Measurements from ENCODE around the gene PLEKHO2.
"Not testable (repeated sequence)": the region's sequence is repeated elsewhere in the genome, so short reads cannot be mapped to it uniquely, and the experiment has no call there.

PLEKHO2 gene

DNA sequence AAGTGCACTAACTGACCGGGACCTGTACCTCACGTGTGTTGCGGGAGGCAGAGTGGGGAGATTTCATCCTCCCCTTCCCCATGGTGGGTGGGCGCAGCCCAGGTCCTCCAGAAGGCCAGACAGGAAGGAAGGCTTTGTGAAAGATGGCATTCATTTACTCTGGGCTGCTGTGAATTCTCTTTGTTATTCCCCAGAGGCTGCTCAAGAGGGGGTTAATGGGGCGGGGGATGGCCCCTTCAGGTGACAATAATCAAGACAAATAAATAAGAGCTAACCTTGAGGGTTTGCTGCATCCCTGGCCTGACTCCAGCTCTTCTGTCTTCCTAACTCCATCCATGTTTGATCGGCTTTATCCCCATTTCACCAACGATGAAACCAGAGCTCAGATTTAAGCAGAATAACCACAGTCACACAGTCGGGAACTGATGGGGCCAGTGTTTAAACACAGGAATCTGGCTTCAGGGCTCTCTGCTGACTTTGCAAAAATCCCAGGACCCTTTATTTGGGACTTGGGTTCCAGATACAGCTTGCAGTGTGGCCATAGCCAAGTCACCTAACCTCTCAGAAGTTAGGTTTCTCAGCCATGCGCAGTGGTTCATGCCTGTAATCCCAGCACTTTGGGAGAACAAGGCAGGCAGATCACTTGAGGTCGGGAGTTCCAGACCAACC lies 32.8 kb upstream of the PLEKHO2 start:
- peak overlapping the region; percentile 1 for H3K9ac ChIP-seq (ENCODE audit: low read depth, low read length)
- no peaks in the 10 kb centered on the region for H3K9me3 ChIP-seq (ENCODE audit: control insufficient read depth, insufficient read depth, low read length)
- no peaks in the 10 kb centered on the region for H3K27me3 ChIP-seq (ENCODE audit: control insufficient read depth, insufficient read depth, low read length)
- H3K36me3 ChIP-seq (ENCODE audit: control insufficient read depth, insufficient read depth, low read length): no peaks in the 10 kb centered on the region
- peak overlapping the region; percentile 31 for H3K4me3 ChIP-seq (ENCODE audit: low read depth, low read length)
- peaks cover 49% of the 10 kb centered on the region for H3K4me1 ChIP-seq (ENCODE audit: control insufficient read depth, insufficient read depth, low read length)

DNA sequence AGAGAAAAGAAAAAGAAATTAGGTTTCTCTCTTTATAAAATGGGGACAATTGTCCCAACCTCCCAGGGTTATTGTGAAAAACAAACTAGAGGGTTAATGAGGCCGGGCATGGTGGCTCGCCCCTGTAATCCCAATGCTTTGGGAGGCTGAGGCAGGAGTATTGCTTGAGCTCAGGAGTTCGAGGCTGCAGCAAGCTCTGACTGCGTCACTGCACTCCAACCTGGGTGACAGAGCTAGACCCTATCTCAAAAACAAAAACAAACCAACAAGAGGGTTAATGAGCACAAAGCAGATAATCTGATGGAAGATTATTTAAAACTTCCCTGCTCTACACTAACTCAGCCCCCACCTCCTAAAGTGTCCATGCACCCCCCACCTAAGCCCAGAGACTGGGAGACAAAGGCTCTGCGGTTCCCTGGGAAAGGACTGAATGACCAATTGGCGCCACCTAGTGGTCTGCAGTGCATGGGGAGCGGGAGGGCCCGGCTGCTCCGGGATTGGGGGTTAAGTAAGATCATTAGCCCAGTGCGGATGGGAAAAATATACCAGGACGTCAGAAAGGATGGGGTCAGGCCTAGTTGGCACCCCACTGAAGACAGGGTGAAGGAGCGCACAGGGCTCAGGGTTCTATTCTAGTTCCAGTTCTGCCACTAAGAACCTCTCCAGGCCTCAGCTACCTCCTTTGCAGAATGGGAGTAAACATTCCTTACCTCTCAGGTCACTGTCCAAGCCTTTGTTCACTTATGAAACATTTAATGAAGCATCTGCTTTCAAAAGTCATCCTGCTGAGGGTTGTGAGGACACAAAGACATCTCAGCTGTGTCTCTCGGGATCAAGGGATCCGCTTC lies 31.8 kb upstream of the PLEKHO2 start:
- Histone ChIP-seq H3K9ac (ENCODE audit: low read depth, low read length) (peak overlapping the region; percentile 58), H3K27me3 (ENCODE audit: control insufficient read depth, insufficient read depth, low read length) (no peaks in the 10 kb centered on the region), H3K4me3 (ENCODE audit: low read depth, low read length) (peak overlapping the region; percentile 45), H3K9me3 (ENCODE audit: control insufficient read depth, insufficient read depth, low read length) (no peaks in the 10 kb centered on the region), H3K4me1 (ENCODE audit: control insufficient read depth, insufficient read depth, low read length) (peaks cover 49% of the 10 kb centered on the region), H3K36me3 (ENCODE audit: control insufficient read depth, insufficient read depth, low read length) (no peaks in the 10 kb centered on the region)

DNA sequence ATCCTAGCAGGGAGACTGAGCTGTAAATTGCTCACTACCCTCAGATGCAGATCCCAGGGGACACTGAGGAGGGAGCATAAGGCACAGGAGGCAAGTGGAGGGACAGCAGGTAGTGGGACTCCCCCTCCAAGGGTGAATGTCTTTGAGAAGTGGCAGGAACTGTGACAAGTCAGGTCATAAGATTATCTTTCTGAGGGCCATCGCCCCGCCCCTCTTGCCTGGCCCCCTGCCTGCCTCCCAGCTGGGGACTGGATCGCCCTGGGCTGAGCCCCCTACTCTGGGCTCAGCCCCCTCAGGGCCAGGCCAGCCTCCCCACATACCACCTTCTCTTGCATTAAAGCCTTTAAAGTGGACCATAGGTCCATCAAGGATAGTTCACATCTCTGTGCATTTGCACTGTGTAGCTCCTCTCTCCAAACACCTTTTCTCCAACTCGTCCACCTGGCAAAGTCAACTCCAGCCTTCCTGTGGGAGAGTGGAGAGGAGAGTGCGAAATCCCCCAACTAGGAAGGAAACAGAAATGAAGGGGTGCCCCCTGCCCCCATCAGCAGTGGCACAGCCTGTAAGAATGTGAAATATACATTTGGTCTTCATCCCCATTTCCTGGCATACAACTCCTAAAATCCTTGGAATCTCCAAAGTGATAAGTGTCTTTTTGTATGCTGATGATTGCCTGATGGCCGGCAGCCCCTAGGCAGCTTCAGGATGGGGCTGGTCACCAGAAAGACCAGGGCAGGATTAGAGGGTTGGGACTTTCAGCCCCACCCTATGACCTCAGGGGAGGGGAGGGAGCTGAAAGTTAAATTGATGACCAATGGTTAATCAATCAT lies 31.0 kb upstream of the PLEKHO2 start:
- H3K4me1 ChIP-seq (ENCODE audit: control insufficient read depth, insufficient read depth, low read length): peaks cover 49% of the 10 kb centered on the region
- H3K9me3 ChIP-seq (ENCODE audit: control insufficient read depth, insufficient read depth, low read length): no peaks in the 10 kb centered on the region
- H3K27me3 ChIP-seq (ENCODE audit: control insufficient read depth, insufficient read depth, low read length): no peaks in the 10 kb centered on the region
- H3K4me3 ChIP-seq (ENCODE audit: low read depth, low read length): peak overlapping the region; percentile 45
- peak overlapping the region; percentile 58 for H3K9ac ChIP-seq (ENCODE audit: low read depth, low read length)
- peaks cover 4% of the 10 kb centered on the region for H3K36me3 ChIP-seq (ENCODE audit: control insufficient read depth, insufficient read depth, low read length)

DNA sequence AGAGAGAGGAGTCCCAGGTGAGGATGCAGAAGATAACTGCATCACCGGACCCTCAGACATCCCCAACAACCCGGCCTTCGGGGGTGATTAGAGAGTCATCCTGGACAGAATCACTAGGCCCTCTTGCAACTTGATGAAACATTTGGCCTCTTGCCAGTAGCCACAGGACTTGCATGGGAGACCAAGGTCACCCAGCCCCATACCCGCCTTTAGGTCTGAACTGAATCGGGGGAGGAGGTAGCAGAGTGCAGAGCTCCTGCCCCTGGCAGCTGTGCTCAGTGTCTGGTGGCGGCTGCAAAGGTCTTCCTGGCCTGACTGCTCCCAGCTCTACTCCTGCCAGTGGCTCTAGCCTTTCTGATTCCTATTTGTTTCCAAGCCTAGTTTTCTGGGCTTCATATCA lies 28.6 kb upstream of the PLEKHO2 start:
- Histone ChIP-seq H3K9me3 (ENCODE audit: control insufficient read depth, insufficient read depth, low read length) (no peaks in the 10 kb centered on the region), H3K4me3 (ENCODE audit: low read depth, low read length) (no peak overlapping the region), H3K27me3 (ENCODE audit: control insufficient read depth, insufficient read depth, low read length) (no peaks in the 10 kb centered on the region), H3K36me3 (ENCODE audit: control insufficient read depth, insufficient read depth, low read length) (peaks cover 20% of the 10 kb centered on the region), H3K4me1 (ENCODE audit: control insufficient read depth, insufficient read depth, low read length) (peaks cover 37% of the 10 kb centered on the region), H3K9ac (ENCODE audit: low read depth, low read length) (no peak overlapping the region)

DNA sequence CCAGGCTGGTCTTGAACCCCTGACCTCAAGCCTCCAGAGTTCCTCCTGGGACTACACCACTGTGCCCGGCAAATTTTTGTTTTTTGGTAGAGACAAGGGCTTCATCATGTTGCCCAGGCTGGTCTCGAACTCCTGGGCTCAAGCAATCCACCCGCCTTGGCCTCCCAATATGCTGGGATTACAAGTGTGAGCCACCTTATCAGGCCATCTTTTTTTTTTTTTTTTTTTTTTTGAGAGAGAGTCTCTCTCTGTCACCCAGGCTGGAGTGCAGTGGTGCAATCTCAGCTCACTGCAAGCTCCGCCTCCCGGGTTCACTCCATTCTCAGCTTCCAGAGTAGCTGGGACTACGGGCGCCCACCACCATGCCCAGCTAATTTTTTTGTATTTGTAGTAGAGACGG lies 27.4 kb upstream of the PLEKHO2 start:
- peaks cover 31% of the 10 kb centered on the region for H3K4me1 ChIP-seq (ENCODE audit: control insufficient read depth, insufficient read depth, low read length)

DNA sequence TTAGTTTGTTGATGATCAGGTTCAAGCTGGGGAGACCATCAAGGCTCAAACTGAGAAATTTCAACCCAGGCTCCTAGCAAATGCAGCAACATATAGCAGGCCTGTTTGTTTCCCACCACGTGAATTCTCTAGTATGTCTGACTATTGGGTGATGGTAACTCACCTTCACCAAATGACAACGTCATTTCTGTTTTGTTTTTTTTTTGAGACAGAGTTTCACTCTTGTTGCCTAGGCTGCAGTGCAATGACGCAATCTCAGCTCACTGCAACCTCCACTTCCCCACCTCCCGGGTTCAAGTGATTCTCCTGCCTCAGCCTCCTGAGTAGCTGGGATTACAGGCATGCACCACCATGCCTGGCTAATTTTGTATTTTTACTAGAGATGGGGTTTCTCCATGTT lies 26.8 kb upstream of the PLEKHO2 start:
- H3K4me3 ChIP-seq (ENCODE audit: low read depth, low read length); H3K27me3 ChIP-seq (ENCODE audit: control insufficient read depth, insufficient read depth, low read length); H3K9me3 ChIP-seq (ENCODE audit: control insufficient read depth, insufficient read depth, low read length); H3K9ac ChIP-seq (ENCODE audit: low read depth, low read length): not testable (repeated sequence)
- peaks cover 26% of the 10 kb centered on the region for H3K4me1 ChIP-seq (ENCODE audit: control insufficient read depth, insufficient read depth, low read length)
- H3K36me3 ChIP-seq (ENCODE audit: control insufficient read depth, insufficient read depth, low read length): peaks cover 38% of the 10 kb centered on the region

More for the DNA sequence above, 27.4 kb upstream of the PLEKHO2 start:
- not testable (repeated sequence) for H3K9me3 ChIP-seq (ENCODE audit: control insufficient read depth, insufficient read depth, low read length); H3K27me3 ChIP-seq (ENCODE audit: control insufficient read depth, insufficient read depth, low read length); H3K4me3 ChIP-seq (ENCODE audit: low read depth, low read length); H3K9ac ChIP-seq (ENCODE audit: low read depth, low read length)
- H3K36me3 ChIP-seq (ENCODE audit: control insufficient read depth, insufficient read depth, low read length): peaks cover 31% of the 10 kb centered on the region

DNA sequence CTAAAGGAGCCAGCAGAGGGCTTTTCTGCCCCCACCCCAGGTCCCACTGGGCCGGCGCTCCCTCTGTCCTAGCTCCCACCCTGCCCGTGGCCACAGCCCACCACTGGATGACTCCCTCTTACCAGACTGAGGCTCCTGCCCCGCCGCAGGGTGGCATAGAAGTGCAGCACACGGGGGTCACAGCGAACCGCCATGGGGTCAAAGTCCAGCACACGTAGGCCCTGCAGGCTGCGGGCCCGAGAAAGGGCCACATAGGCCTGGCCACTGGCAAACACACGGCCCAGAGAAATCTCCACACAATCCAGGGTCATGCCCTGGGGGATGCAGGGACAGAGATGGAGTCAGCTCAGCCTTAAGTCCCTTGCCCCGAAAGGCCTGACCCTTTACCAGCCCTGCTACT lies 25.3 kb upstream of the PLEKHO2 start:
- Histone ChIP-seq H3K4me1 (ENCODE audit: control insufficient read depth, insufficient read depth, low read length) (peaks cover 12% of the 10 kb centered on the region), H3K27me3 (ENCODE audit: control insufficient read depth, insufficient read depth, low read length) (no peaks in the 10 kb centered on the region), H3K9ac (ENCODE audit: low read depth, low read length) (no peak overlapping the region), H3K36me3 (ENCODE audit: control insufficient read depth, insufficient read depth, low read length) (peaks cover 51% of the 10 kb centered on the region), H3K4me3 (ENCODE audit: low read depth, low read length) (no peak overlapping the region), H3K9me3 (ENCODE audit: control insufficient read depth, insufficient read depth, low read length) (no peaks in the 10 kb centered on the region)

DNA sequence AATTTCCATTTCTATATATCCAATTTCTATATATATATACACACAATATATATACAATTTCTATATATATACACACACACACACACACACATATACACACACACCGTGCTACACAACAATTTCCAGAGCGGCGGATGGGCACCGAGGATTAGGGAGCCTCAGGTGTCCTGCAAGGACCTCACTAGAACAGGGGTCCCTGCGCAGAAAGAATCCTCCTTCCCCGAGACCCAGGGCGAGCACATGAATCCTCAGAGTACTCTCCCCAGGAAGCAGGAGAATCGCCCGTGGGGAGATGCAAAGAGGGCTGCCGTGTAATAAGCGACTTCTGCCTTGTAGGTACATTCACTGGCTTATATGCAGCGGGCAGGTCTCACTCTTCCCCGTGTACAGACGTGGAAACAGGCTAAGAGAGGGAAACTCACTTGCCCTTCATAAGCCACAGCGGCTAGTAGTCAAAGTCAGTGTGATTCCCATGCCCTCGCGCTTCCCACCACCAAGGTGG lies 16.7 kb upstream of the PLEKHO2 start:
- Histone ChIP-seq H3K36me3 (ENCODE audit: control insufficient read depth, insufficient read depth, low read length) (peaks cover 34% of the 10 kb centered on the region), H3K4me1 (ENCODE audit: control insufficient read depth, insufficient read depth, low read length) (peaks cover 3% of the 10 kb centered on the region), H3K9ac (ENCODE audit: low read depth, low read length) (peak overlapping the region; percentile 88), H3K27me3 (ENCODE audit: control insufficient read depth, insufficient read depth, low read length) (no peaks in the 10 kb centered on the region), H3K4me3 (ENCODE audit: low read depth, low read length) (peak overlapping the region; percentile 99), H3K9me3 (ENCODE audit: control insufficient read depth, insufficient read depth, low read length) (no peaks in the 10 kb centered on the region)

DNA sequence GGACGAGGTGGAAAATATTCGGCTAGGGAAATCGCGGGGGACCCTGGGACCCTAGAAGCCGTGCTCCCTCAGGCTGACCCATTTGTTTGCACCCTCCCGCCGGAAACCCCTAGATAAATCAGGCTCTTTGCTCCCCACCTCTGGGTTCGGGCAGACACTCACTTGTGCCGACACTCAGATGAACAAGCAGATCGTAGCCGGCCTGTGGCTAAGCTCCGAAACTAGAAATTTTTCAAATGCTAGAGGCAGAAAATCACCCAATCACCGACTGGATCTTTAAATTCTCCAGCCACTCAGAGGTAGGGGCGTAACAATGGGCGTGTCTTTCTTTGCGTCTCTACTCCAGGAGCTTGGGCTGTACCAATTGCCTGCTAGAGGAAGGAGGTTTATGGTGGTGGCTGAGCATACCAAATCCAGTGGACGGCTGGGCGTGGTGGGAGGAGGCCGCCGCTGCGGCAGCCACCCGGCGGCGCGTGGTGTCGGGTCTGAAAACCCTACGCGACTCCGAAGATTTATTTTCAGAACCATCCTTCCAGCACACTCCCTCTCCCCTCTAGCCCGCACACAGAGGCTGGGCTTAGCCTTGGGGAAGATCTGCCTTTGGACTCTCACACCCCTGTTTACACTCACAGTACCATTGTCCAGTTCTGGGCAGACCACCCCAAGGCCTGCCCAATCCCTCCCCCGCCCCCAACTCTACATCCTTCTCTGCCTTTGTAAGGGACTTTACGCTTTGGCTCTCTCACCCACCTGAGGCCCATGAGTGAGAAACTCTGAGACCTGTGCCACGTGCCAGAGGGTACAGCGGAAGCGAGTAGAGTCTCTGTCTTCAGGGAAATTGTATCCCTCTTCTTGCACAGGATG lies 16.1 kb upstream of the PLEKHO2 start, which contains the start of gene PIF1:
Gene PIF1 (minus strand): TSS at position 217 of the 864 bp plus-strand sequence. CDS start 1,312 bp downstream, outside the sequence.
- peak within 1 kb of the TSS; percentile 88 for H3K9ac ChIP-seq (ENCODE audit: low read depth, low read length)
- H3K36me3 ChIP-seq (ENCODE audit: control insufficient read depth, insufficient read depth, low read length): peaks cover 29% of the 10 kb centered on the region
- H3K4me3 ChIP-seq (ENCODE audit: low read depth, low read length): peak within 1 kb of the TSS; percentile 99
- no peaks in the 10 kb centered on the region for H3K9me3 ChIP-seq (ENCODE audit: control insufficient read depth, insufficient read depth, low read length)
- peaks cover 3% of the 10 kb centered on the region for H3K4me1 ChIP-seq (ENCODE audit: control insufficient read depth, insufficient read depth, low read length)
- no peaks in the 10 kb centered on the region for H3K27me3 ChIP-seq (ENCODE audit: control insufficient read depth, insufficient read depth, low read length)

DNA sequence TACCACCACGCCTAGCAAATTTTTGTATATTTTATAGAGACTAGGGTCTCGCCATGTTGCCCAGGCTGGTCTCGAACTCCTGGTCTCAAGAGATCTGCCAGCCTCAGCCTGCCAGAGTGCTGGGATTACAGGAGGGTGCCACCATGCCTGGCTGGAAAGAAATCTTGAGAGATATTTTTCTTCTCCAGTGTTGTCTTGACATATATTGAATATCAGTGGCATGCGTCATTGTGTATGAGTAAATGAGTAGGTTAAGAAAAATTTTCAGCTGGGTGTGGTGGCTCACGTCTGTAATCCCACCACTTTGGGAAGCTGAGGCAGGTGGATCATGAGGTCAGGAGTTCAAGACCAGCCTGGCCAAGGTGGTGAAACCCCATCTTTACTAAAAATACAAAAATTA lies 12.7 kb upstream of the PLEKHO2 start:
- H3K9ac ChIP-seq (ENCODE audit: low read depth, low read length): no peak overlapping the region

DNA sequence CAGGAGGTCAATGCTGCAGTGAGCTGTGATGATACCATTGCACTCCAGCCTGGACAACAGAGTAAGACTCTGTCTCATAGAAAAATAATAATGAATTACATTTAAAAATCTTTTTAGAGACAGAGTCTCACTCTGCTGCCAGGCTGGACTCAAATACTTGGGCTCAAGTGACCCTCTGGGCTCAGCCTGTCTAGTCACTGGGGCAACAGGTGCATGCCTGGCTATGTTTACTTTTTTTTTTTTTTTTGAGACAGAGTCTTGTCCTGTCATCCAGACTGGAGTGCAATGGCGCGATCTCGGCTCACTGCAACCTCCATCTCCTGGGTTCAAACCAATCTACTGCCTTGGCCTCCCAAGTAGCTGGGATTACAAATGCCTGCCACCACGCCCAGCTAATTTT lies 8.0 kb upstream of the PLEKHO2 start:
- Histone ChIP-seq H3K9ac (ENCODE audit: low read depth, low read length) (no peak overlapping the region), H3K4me3 (ENCODE audit: low read depth, low read length) (no peak overlapping the region), H3K4me1 (ENCODE audit: control insufficient read depth, insufficient read depth, low read length) (peaks cover 4% of the 10 kb centered on the region), H3K9me3 (ENCODE audit: control insufficient read depth, insufficient read depth, low read length) (no peaks in the 10 kb centered on the region), H3K36me3 (ENCODE audit: control insufficient read depth, insufficient read depth, low read length) (no peaks in the 10 kb centered on the region), H3K27me3 (ENCODE audit: control insufficient read depth, insufficient read depth, low read length) (no peaks in the 10 kb centered on the region)

More for the DNA sequence above, 12.7 kb upstream of the PLEKHO2 start:
- Histone ChIP-seq H3K4me1 (ENCODE audit: control insufficient read depth, insufficient read depth, low read length) (no peaks in the 10 kb centered on the region), H3K36me3 (ENCODE audit: control insufficient read depth, insufficient read depth, low read length) (no peaks in the 10 kb centered on the region), H3K27me3 (ENCODE audit: control insufficient read depth, insufficient read depth, low read length) (no peaks in the 10 kb centered on the region), H3K9me3 (ENCODE audit: control insufficient read depth, insufficient read depth, low read length) (no peaks in the 10 kb centered on the region), H3K4me3 (ENCODE audit: low read depth, low read length) (no peak overlapping the region)
